ENCODE results near the gene MAPKAP1.

The MAPKAP1 gene

DNA sequence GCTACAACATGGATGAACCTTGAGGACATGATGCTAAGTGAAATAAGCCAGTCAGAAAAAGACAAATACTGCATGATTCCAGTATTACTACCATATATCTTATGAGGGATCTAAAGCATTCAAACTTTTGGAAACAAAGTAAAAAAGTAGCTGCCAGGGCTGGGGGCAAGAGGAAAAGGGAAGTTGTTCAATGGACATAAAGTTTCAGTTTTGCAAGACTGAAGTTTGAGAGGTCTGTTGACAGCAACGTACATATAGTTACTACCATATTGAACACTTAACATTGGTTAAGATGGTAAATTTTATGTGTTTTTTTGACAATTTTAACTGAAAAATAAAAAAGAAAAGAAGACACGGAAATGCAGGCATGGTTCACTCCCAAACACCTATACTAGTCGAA is 77.6 kb downstream of the MAPKAP1 start:
- TF ChIP-seq SIN3A (IDR thresholded peaks at IDR 0.05; ENCODE audit: borderline replicate concordance, insufficient read depth, low read length) (no peak), REST (IDR thresholded peaks at IDR 0.05; ENCODE audit: insufficient read depth in 1 of 2, low read depth in 2 of 2, low read length in 2 of 2) (no peak), TAF1 (IDR thresholded peaks at IDR 0.05; ENCODE audit: borderline replicate concordance, insufficient read depth, low read length) (no peak), FOXP2 (optimal IDR thresholded peaks at IDR 0.05; ENCODE audit: borderline replicate concordance, extremely low read depth, extremely low read length, insufficient read depth) (no peak), POLR2AphosphoS5 (IDR thresholded peaks at IDR 0.05; ENCODE audit: low read depth, low read length) (no peak)

DNA sequence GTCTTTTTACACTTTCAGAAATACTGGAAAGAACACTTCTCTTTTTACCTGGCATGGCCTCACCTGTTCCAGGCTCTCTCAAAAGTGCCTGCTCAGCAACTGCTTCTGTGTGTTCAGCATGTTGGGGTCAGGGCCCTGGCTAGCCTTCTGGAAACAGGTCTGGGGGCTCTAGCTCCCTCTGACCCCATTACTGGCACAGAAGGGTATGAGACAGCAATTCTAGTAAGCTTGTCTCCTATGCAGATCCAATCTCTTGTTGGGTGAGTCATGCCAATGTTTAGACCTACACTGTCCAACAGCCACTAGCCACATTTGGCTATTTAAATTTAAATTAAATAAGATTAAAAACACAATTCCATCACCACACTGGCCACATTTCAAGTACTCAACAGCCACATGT is 80.8 kb downstream of the MAPKAP1 start:
- TF ChIP-seq FOXP2 (optimal IDR thresholded peaks at IDR 0.05; ENCODE audit: borderline replicate concordance, extremely low read depth, extremely low read length, insufficient read depth) (no peak), SIN3A (IDR thresholded peaks at IDR 0.05; ENCODE audit: borderline replicate concordance, insufficient read depth, low read length) (no peak), TAF1 (IDR thresholded peaks at IDR 0.05; ENCODE audit: borderline replicate concordance, insufficient read depth, low read length) (no peak), REST (IDR thresholded peaks at IDR 0.05; ENCODE audit: insufficient read depth in 1 of 2, low read depth in 2 of 2, low read length in 2 of 2) (no peak), POLR2AphosphoS5 (IDR thresholded peaks at IDR 0.05; ENCODE audit: low read depth, low read length) (no peak)

GRCh38 chr9:125621170-125621569 is 85.8 kb downstream of the MAPKAP1 start:
- TF ChIP-seq POLR2AphosphoS5 (IDR thresholded peaks at IDR 0.05; ENCODE audit: low read depth, low read length), result no peak
- no peak for TF ChIP-seq TAF1 (IDR thresholded peaks at IDR 0.05; ENCODE audit: borderline replicate concordance, insufficient read depth, low read length)
- TF ChIP-seq SIN3A (IDR thresholded peaks at IDR 0.05; ENCODE audit: borderline replicate concordance, insufficient read depth, low read length), result no peak
- no peak for TF ChIP-seq REST (IDR thresholded peaks at IDR 0.05; ENCODE audit: insufficient read depth in 1 of 2, low read depth in 2 of 2, low read length in 2 of 2)
- TF ChIP-seq FOXP2 (optimal IDR thresholded peaks at IDR 0.05; ENCODE audit: borderline replicate concordance, extremely low read depth, extremely low read length, insufficient read depth), result no peak

DNA sequence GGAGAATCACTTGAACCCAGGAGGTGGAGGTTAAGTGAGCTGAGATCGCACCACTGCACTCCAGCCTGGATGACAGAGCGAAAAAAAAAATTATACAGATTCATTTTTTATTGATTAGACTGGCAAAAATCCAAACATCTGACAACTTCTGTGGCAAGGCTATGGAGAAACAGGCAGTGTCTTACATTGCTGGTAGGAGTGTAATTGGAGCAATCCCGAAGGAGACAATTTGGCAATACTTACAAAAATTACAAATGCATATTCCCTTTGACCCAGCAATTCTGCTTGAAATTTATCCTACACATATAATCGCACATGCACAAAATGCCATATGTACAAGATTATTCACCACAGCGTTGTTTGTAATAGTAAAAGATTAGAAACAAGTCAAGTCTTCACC is 86.8 kb downstream of the MAPKAP1 start:
- TF ChIP-seq POLR2AphosphoS5 (IDR thresholded peaks at IDR 0.05; ENCODE audit: low read depth, low read length) (no peak), FOXP2 (optimal IDR thresholded peaks at IDR 0.05; ENCODE audit: borderline replicate concordance, extremely low read depth, extremely low read length, insufficient read depth) (no peak), REST (IDR thresholded peaks at IDR 0.05; ENCODE audit: insufficient read depth in 1 of 2, low read depth in 2 of 2, low read length in 2 of 2) (no peak), TAF1 (IDR thresholded peaks at IDR 0.05; ENCODE audit: borderline replicate concordance, insufficient read depth, low read length) (no peak), SIN3A (IDR thresholded peaks at IDR 0.05; ENCODE audit: borderline replicate concordance, insufficient read depth, low read length) (no peak)

DNA sequence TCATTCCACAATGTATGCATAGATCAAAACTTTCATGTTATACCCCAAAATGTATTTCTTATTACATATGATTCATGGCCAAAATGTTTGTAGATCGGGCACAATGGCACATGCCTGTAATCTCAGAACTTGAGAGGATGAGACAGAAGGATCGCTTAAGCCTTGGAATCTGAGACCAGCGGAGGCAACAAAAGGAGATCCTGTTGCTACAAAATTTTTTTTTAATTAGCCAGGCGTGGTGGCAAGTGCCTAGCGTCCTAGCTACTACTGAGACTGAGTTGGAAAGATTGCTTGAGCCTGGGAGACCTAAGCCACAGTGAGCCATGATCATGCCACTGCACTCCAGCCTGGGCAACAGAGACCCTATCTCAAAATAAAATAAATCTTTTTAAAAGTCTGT is 89.9 kb downstream of the MAPKAP1 start:
- TF ChIP-seq SIN3A (IDR thresholded peaks at IDR 0.05; ENCODE audit: borderline replicate concordance, insufficient read depth, low read length) (no peak), TAF1 (IDR thresholded peaks at IDR 0.05; ENCODE audit: borderline replicate concordance, insufficient read depth, low read length) (no peak), FOXP2 (optimal IDR thresholded peaks at IDR 0.05; ENCODE audit: borderline replicate concordance, extremely low read depth, extremely low read length, insufficient read depth) (no peak), POLR2AphosphoS5 (IDR thresholded peaks at IDR 0.05; ENCODE audit: low read depth, low read length) (no peak), REST (IDR thresholded peaks at IDR 0.05; ENCODE audit: insufficient read depth in 1 of 2, low read depth in 2 of 2, low read length in 2 of 2) (no peak)
